NCI-H2196 treated with DMSO at 0.1 percent for 48 hours (cell line): ENCODE data around the gene C5orf58.

ENCODE experiments used
- DNase-seq: peaks from one replicate; lab custom pipeline; 2025; ENCODE audit not compliant: unreplicated experiment; lab: John Stamatoyannopoulos, UW

The C5orf58 gene

GRCh38 chr5:170278611-170279458 lies 46.0 kb downstream of the C5orf58 start:
- DNase-seq: no peak

GRCh38 chr5:170279459-170279817 lies 46.7 kb downstream of the C5orf58 start:
- no peak for DNase-seq

- no peak for DNase-seq
Observed at GRCh38 chr5:170280011-170280493, 47.3 kb downstream of the C5orf58 start.

GRCh38 chr5:170283296-170283695 lies 50.5 kb downstream of the C5orf58 start:
- no peak for DNase-seq

GRCh38 chr5:170284231-170284630 lies 51.4 kb downstream of the C5orf58 start:
- DNase-seq: no peak

GRCh38 chr5:170285181-170285580 lies 52.4 kb downstream of the C5orf58 start:
- no peak for DNase-seq

- no peak for DNase-seq
Observed at GRCh38 chr5:170286386-170286925, 53.7 kb downstream of the C5orf58 start.

- DNase-seq: no peak
Observed at GRCh38 chr5:170287532-170287931, 54.7 kb downstream of the C5orf58 start.

- DNase-seq: no peak
Observed at GRCh38 chr5:170288151-170288550, 55.4 kb downstream of the C5orf58 start.

- no peak for DNase-seq
Observed at GRCh38 chr5:170288551-170288950, 55.8 kb downstream of the C5orf58 start.

- no peak for DNase-seq
Observed at GRCh38 chr5:170289121-170289520, 56.3 kb downstream of the C5orf58 start.

- no peak for DNase-seq
Observed at GRCh38 chr5:170289764-170290163, 57.0 kb downstream of the C5orf58 start.

GRCh38 chr5:170290498-170290897 lies 57.7 kb downstream of the C5orf58 start:
- no peak for DNase-seq

- no peak for DNase-seq
Observed at GRCh38 chr5:170292179-170293104, 59.7 kb downstream of the C5orf58 start.

GRCh38 chr5:170293273-170293672 lies 60.5 kb downstream of the C5orf58 start:
- DNase-seq: no peak

- DNase-seq: no peak
Observed at GRCh38 chr5:170294057-170294456, 61.3 kb downstream of the C5orf58 start.

GRCh38 chr5:170294556-170294955 lies 61.8 kb downstream of the C5orf58 start:
- no peak for DNase-seq
